Retinal pigment epithelial cell (primary cell): Measurements from ENCODE around the gene PLD4.

Experiments
- DNase-seq: peaks from one replicate; pipeline ENCODE4 v3.0.0-alpha.2; 2010; ENCODE audit warnings: low read depth
- H3K4me3 ChIP-seq: 2 replicates; pipeline ENCODE4 v1.5.1; 2011; ENCODE audit warnings: mild to moderate bottlenecking, low read length, control low read depth, moderate library complexity
- CTCF ChIP-seq: conservative IDR thresholded peaks from 2 replicates; pipeline ENCODE4 v1.5.1; 2011; ENCODE audit warnings: low read depth, low read length, control low read depth, inconsistent platforms

Gene PLD4

GRCh38 chr14:104980611-104981531, 56.2 kb downstream of the PLD4 start:
- no peak for DNase-seq
- no peak overlapping the region for H3K4me3 ChIP-seq
- TF ChIP-seq CTCF: no peak

- TF ChIP-seq CTCF: no peak
These were observed 57.2 kb downstream of the PLD4 start for GRCh38 chr14:104981699-104982541.

GRCh38 chr14:104982548-104983230, 58.0 kb downstream of the PLD4 start:
- TF ChIP-seq CTCF: no peak
- DNase-seq: no peak
- no peak overlapping the region for H3K4me3 ChIP-seq

More at GRCh38 chr14:104981699-104982541, 57.2 kb downstream of the PLD4 start:
- DNase-seq: no peak
- no peak overlapping the region for H3K4me3 ChIP-seq
